ENCODE data around the gene TUFT1. TPM values are rescaled to one million over a fixed set of nuclear protein-coding genes. Genes with fewer than 3 reads are reported as not detected.

The TUFT1 gene
- total and polyA plus RNA-seq, 8 donors = 5.6 to 16.8 (median 8.6) TPM

- DNase-seq (no peak), ATAC-seq (no peak)
- Histone ChIP-seq H3K4me1 (peaks cover 8 to 25% of the 10 kb centered on the region in 2 donors), H3K27ac (peak overlapping the region in 1 of 2 donors; percentile 28), H3K9me3 (no peaks in the 10 kb centered on the region), H3K36me3 (no peaks in the 10 kb centered on the region), H3K4me3 (no peak overlapping the region), H3K27me3 (peaks cover 0 to 43% of the 10 kb centered on the region in 2 donors)
- TF ChIP-seq CTCF (IDR thresholded peaks at IDR 0.05) = no peak
- intact Hi-C loops (cut with DNase I) = no loop called here
Measured at GRCh38 chr1:151509350-151510019, 30.6 kb upstream of the TUFT1 start.

DNA sequence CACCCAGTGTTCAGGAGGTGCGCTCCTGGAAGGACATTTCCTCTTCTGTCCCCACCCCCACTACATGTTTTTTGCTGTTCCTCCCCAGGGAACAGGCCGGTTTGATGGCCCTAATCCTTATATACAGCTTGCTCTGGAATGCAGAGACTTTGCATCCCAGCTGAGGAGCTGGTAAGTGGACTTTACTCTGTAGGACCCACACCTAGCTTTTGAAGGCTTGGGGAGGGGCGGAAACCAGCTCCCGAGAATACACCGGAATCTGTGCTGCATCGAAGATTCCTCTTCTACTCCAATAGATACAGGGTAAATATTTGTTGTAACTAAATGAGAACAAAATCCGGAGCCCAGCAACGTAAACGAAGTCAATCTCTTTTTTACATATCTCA lies 30.1 kb upstream of the TUFT1 start:
- Histone ChIP-seq H3K4me1 (peaks cover 8 to 25% of the 10 kb centered on the region in 2 donors), H3K27ac (no peak overlapping the region), H3K4me3 (no peak overlapping the region), H3K27me3 (peaks cover 0 to 46% of the 10 kb centered on the region in 2 donors), H3K36me3 (no peaks in the 10 kb centered on the region), H3K9me3 (no peaks in the 10 kb centered on the region)
- intact Hi-C loops (cut with DNase I) = no loop called here
- ATAC-seq = no peak
- TF ChIP-seq CTCF (IDR thresholded peaks at IDR 0.05) = no peak
- no peak for DNase-seq

- H3K27me3 ChIP-seq = peaks cover 0 to 47% of the 10 kb centered on the region in 2 donors
- H3K36me3 ChIP-seq = no peaks in the 10 kb centered on the region
- intact Hi-C loops (cut with DNase I) = no loop called here
- TF ChIP-seq CTCF (IDR thresholded peaks at IDR 0.05) = no peak
- ATAC-seq (no peak), DNase-seq (no peak)
- H3K4me3 ChIP-seq = peak overlapping the region; percentile 50 to 72
- peaks cover 8 to 25% of the 10 kb centered on the region in 2 donors for H3K4me1 ChIP-seq
- no peaks in the 10 kb centered on the region for H3K9me3 ChIP-seq
- peak overlapping the region; percentile 10 to 64 for H3K27ac ChIP-seq
Measured at GRCh38 chr1:151510614-151510956, 29.5 kb upstream of the TUFT1 start.

DNA sequence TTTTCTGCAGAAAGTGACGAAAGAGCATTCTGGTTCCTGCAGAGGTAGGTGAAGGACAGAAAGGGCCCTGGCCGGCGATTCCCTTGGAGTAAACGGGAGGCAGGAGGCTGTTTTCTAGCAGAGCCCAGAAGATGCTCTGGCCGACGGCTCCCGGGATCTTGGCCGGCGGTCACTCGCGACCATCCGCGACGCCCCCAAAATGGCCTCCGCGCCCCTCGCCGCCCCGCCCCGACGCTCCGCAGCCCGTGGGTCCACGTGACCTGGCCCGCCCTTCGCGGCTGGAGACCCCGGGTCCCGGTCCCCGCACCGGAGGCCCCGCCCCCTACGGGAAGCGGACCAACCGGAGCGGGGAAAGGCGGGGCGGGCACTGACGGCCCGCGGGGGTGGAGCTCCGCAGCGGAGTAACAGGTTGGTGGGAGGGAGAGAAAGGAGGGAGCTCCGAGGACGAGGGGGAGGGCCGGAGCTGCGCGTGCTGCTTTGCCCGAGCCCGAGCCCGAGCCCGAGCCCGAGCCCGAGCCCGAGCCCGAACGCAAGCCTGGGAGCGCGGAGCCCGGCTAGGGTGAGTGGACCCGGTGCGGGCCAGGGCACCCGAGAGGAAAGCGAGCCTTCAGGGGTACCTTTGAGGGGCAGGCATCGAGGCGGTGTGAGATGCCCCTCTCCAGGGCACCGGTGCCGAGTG lies 29.0 kb upstream of the TUFT1 start, which contains the start of gene CGN:
Gene CGN, plus strand, starts transcription at position 431 of the 679 bp plus-strand sequence. CDS start 7,133 bp downstream, outside the sequence.
- TF ChIP-seq CTCF (IDR thresholded peaks at IDR 0.05) = no peak
- intact Hi-C loops (cut with DNase I) = no loop called here
- ATAC-seq = peak; percentile 82

GRCh38 chr1:151511636-151512215 lies 28.4 kb upstream of the TUFT1 start:
- Histone ChIP-seq H3K27me3 (peaks cover 0 to 47% of the 10 kb centered on the region in 2 donors), H3K27ac (peak overlapping the region; percentile 72 to 83), H3K9me3 (no peaks in the 10 kb centered on the region), H3K4me3 (peak overlapping the region; percentile 50 to 72), H3K36me3 (no peaks in the 10 kb centered on the region), H3K4me1 (peaks cover 8 to 28% of the 10 kb centered on the region in 2 donors)
- DNase-seq (peak in 1 of 4 donors; percentile 41), ATAC-seq (peak; percentile 14)
- intact Hi-C loops (cut with DNase I) = no loop called here
- TF ChIP-seq CTCF (IDR thresholded peaks at IDR 0.05) = no peak

More for the DNA sequence above, 29.0 kb upstream of the TUFT1 start, which contains the start of gene CGN:
- Histone ChIP-seq H3K4me1 (peaks cover 8 to 27% of the 10 kb centered on the region in 2 donors), H3K4me3 (peak within 1 kb of the TSS; percentile 50 to 72), H3K36me3 (no peaks in the 10 kb centered on the region), H3K9me3 (no peaks in the 10 kb centered on the region), H3K27ac (peak within 1 kb of the TSS; percentile 72 to 83), H3K27me3 (peaks cover 0 to 47% of the 10 kb centered on the region in 2 donors)
- DNase-seq = peak; percentile 67 to 95 (median 90)

All from left lung (tissue), 10 donors.